H9 (cell line): Measurements from ENCODE around the gene LDB2. TPM values are rescaled to one million over a fixed set of nuclear protein-coding genes. Genes with fewer than 3 reads are reported as not detected.
A peak's percentile ranks its signal among the peaks of the same experiment; 100 is the strongest.

Experiments used
- DNase-seq: peaks from one replicate; pipeline ENCODE4 v3.0.0-alpha.2; 2017
- H2AFZ ChIP-seq: one replicate; pipeline ENCODE4 v1.6.1; 2013; ENCODE audit warnings: mild to moderate bottlenecking, low read length, control low read depth, moderate library complexity
- H2AK5ac ChIP-seq: 2 replicates; pipeline ENCODE4 v1.6.1; 2013; ENCODE audit warnings: low read length, control low read depth, mixed read lengths; ENCODE audit not compliant: insufficient read length
- H2BK120ac ChIP-seq: one replicate; pipeline ENCODE4 v1.6.1; 2013; ENCODE audit warnings: low read depth, mild to moderate bottlenecking, low read length, control low read depth, inconsistent platforms; ENCODE audit not compliant: poor library complexity, severe bottlenecking
- H2BK12ac ChIP-seq: 2 replicates; pipeline ENCODE4 v1.6.1; 2013; ENCODE audit warnings: low read length, control low read depth, mixed read lengths, low read depth; ENCODE audit not compliant: insufficient read length
- H2BK15ac ChIP-seq: 2 replicates; pipeline ENCODE4 v1.6.1; 2013; ENCODE audit warnings: low read depth, low read length, control low read depth
- H2BK20ac ChIP-seq: one replicate; pipeline ENCODE4 v1.6.1; 2013; ENCODE audit warnings: low read depth, mild to moderate bottlenecking, low read length, control low read depth, inconsistent platforms; ENCODE audit not compliant: poor library complexity, severe bottlenecking
- H2BK5ac ChIP-seq: 2 replicates; pipeline ENCODE4 v1.6.1; 2013; ENCODE audit warnings: low read length, control low read depth, mixed read lengths; ENCODE audit not compliant: insufficient read length
- H3K14ac ChIP-seq: 2 replicates; pipeline ENCODE4 v1.6.1; 2013; ENCODE audit warnings: low read length, control low read depth; ENCODE audit not compliant: insufficient read depth
- H3K18ac ChIP-seq: 2 replicates; pipeline ENCODE4 v1.6.1; 2013; ENCODE audit warnings: low read depth, mild to moderate bottlenecking, mixed read lengths, low read length, control low read depth; ENCODE audit not compliant: insufficient read length
- H3K23ac ChIP-seq: 2 replicates; pipeline ENCODE4 v1.6.1; 2013; ENCODE audit warnings: low read length, control low read depth, mixed read lengths, low read depth; ENCODE audit not compliant: insufficient read length
- H3K23me2 ChIP-seq: 2 replicates; pipeline ENCODE4 v1.6.1; 2013; ENCODE audit warnings: low read depth, mild to moderate bottlenecking, mixed read lengths, low read length, control low read depth; ENCODE audit not compliant: insufficient read length, poor library complexity, severe bottlenecking
- H3K27ac ChIP-seq: 2 replicates; pipeline ENCODE4 v1.5.1; 2013; ENCODE audit warnings: low read length, control low read depth, mixed read lengths, low read depth; ENCODE audit not compliant: insufficient read length
- H3K27me3 ChIP-seq: 2 replicates; pipeline ENCODE4 v1.6.1; 2013; ENCODE audit warnings: low read length, control low read depth, inconsistent platforms; ENCODE audit not compliant: insufficient read depth
- H3K4ac ChIP-seq: 2 replicates; pipeline ENCODE4 v1.6.1; 2013; ENCODE audit warnings: low read depth, mild to moderate bottlenecking, control low read depth, inconsistent platforms, low read length, moderate library complexity
- H3K4me1 ChIP-seq: 2 replicates; pipeline ENCODE4 v1.6.1; 2013; ENCODE audit warnings: low read length, control low read depth, inconsistent platforms; ENCODE audit not compliant: insufficient read depth
- H3K4me2 ChIP-seq: 2 replicates; pipeline ENCODE4 v1.6.1; 2013; ENCODE audit warnings: low read length, control low read depth, mixed read lengths; ENCODE audit not compliant: insufficient read length, insufficient read depth
- H3K56ac ChIP-seq: 2 replicates; pipeline ENCODE4 v1.6.1; 2013; ENCODE audit warnings: low read depth, mild to moderate bottlenecking, mixed read lengths, low read length, control low read depth; ENCODE audit not compliant: insufficient read length
- H3K79me1 ChIP-seq: 2 replicates; pipeline ENCODE4 v1.6.1; 2013; ENCODE audit warnings: low read depth, mild to moderate bottlenecking, moderate library complexity, low read length, control low read depth, inconsistent platforms; ENCODE audit not compliant: insufficient read depth, poor library complexity, severe bottlenecking
- H3K79me2 ChIP-seq: 2 replicates; pipeline ENCODE4 v1.6.1; 2013; ENCODE audit warnings: low read length, control low read depth, inconsistent platforms; ENCODE audit not compliant: insufficient read depth
- H3K9ac ChIP-seq: 2 replicates; pipeline ENCODE4 v1.6.1; 2013; ENCODE audit warnings: low read length, control low read depth, mixed read lengths; ENCODE audit not compliant: insufficient read length; ENCODE audit errors: extremely low read depth
- H3K9me3 ChIP-seq: one replicate; pipeline ENCODE4 v1.6.1; 2013; ENCODE audit warnings: low read depth, low read length, inconsistent platforms; ENCODE audit not compliant: control insufficient read depth
- H3T11ph ChIP-seq: one replicate; pipeline ENCODE4 v1.6.1; 2013; ENCODE audit warnings: mild to moderate bottlenecking, low read length, control low read depth, inconsistent platforms
- H4K20me1 ChIP-seq: one replicate; pipeline ENCODE4 v1.6.1; 2013; ENCODE audit not compliant: control insufficient read depth, insufficient read length, insufficient read depth
- H4K5ac ChIP-seq: 2 replicates; pipeline ENCODE4 v1.6.1; 2013; ENCODE audit warnings: low read depth, mild to moderate bottlenecking, mixed read lengths, low read length, control low read depth; ENCODE audit not compliant: insufficient read length
- H4K8ac ChIP-seq: replicated peaks from 2 replicates; pipeline ENCODE4 v1.6.1; 2013; ENCODE audit warnings: low read length, control low read depth, mixed read lengths, low read depth; ENCODE audit not compliant: insufficient read length
- H4K91ac ChIP-seq: 2 replicates; pipeline ENCODE4 v1.6.1; 2013; ENCODE audit warnings: low read depth, mild to moderate bottlenecking, moderate library complexity, mixed read lengths, low read length, control low read depth; ENCODE audit not compliant: insufficient read length
- H3K27ac Mint-ChIP-seq, 3 experiments: 2 replicates in 2 of 3; 3 replicates in 1 of 3; pipeline ENCODE4 v1.8.0; 2020 to 2021; ENCODE audit warnings: mixed read lengths in 3 of 3, mild to moderate bottlenecking in 1 of 3, moderate library complexity in 1 of 3
- H3K27me3 Mint-ChIP-seq: 2 replicates; pipeline ENCODE4 v1.8.0; 2021; ENCODE audit warnings: low read depth, mild to moderate bottlenecking, moderate library complexity, mixed read lengths
- H3K36me3 Mint-ChIP-seq, 3 experiments: 2 replicates in 2 of 3; 3 replicates in 1 of 3; pipeline ENCODE4 v1.8.0; 2020 to 2021; ENCODE audit warnings: low read depth in 3 of 3, mixed read lengths in 3 of 3; ENCODE audit not compliant: insufficient read depth in 1 of 3
- H3K4me1 Mint-ChIP-seq, 2 experiments: 2 replicates each; pipeline ENCODE4 v1.8.0; 2020; ENCODE audit warnings: mixed read lengths in 2 of 2
- H3K4me3 Mint-ChIP-seq, 2 experiments: 2 replicates in 1 of 2; 3 replicates in 1 of 2; pipeline ENCODE4 v1.8.0; 2020 to 2021; ENCODE audit warnings: mild to moderate bottlenecking in 2 of 2, mixed read lengths in 2 of 2, moderate library complexity in 1 of 2
- H3K9me3 Mint-ChIP-seq, 2 experiments: 2 replicates in 1 of 2; 3 replicates in 1 of 2; pipeline ENCODE4 v1.8.0; 2020; ENCODE audit warnings: mild to moderate bottlenecking in 2 of 2, mixed read lengths in 2 of 2, moderate library complexity in 1 of 2
- WGBS: extraction: QIAGEN DNeasy Blood & Tissue Kit; methylation state at CpG from one replicate; pipeline ENCODE4 v1.1.7; 2013; ENCODE audit warnings: missing lambda C conversion rate, low lambda C conversion rate, mixed read lengths; ENCODE audit not compliant: insufficient read length; ENCODE audit errors: extremely low coverage; 5-methylcytosine and 5-hydroxymethylcytosine counted together
- long read RNA-seq: library from polyadenylated mRNA; unstranded; transcript quantifications from one replicate; pipeline ENCODE4 v2.0.0, GENCODE V29; 2020
- total RNA-seq: library from RNA; stranded (reverse); gene quantifications from 2 replicates; pipeline ENCODE4 v1.2.1, GENCODE V29; 2021
- TF ChIP-seq, protein P1 (sequence below): fragments of 200-600 bp; sonication (generic); conservative IDR thresholded peaks from 3 replicates; pipeline ENCODE4 v1.8.0; 2021; ENCODE audit warnings: antibody characterized with exemption, mild to moderate bottlenecking

Gene LDB2
- total RNA-seq: 22.5 and 25.8 TPM in 2 replicates
- long read RNA-seq, transcript LDB2-216 (8 exons, 2,295 nt): minor isoform, 21 of 146 reads
- long read RNA-seq, transcript LDB2-202 (9 exons, 2,476 nt): minor isoform, 10 of 146 reads
- long read RNA-seq, transcript LDB2-201 (8 exons, 2,548 nt): major isoform, 45 of 146 reads
- long read RNA-seq, partial matches to known transcripts: 6 of 146 reads
- long read RNA-seq, other reads (novel, unspliced or antisense): 61 of 146 reads

DNA sequence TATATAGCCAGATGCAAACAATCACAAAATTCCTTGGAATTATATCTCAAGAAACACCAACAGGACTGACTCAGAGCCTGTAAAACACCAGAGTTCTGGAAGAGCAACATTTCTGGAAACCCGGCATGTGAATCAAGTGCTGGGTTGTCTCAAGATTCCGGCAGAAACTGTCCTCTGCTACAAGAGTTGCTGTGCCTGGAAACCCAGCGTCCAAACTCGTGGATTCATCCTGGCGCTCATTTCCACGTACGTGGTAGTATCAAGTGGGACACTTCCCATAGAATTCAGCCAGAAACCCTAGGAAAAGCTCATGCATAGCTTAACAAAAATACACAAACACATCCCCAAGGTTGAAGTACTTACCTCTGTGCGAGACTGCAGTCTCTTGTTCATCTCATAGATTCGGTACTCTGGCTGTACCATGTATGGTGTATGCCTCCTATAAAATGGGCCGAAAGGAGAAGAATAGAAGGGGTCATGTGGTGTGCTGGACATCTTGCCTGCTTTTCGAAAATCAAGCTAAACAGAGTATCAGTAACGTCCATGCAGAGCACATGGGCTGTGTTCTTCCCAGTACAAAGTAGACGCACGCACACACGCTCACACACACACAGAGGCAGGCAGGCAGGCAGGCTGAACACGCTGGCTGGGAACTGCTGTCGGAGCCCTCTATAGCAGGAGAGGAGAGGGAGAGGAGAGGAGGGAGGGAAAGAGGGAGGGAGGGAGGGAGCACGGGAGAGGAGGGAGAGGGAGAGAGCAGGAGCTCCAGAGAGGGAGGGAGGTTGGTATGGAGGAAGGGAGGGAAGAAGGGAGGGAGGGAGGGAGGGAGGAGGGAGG is at the start of gene LDB2:
LDB2 (minus strand) TSS at position 655 of the 837 bp plus-strand sequence.
- no peak within 1 kb of the TSS for H2BK12ac ChIP-seq
- no peak within 1 kb of the TSS for H2BK20ac ChIP-seq
- H2AK5ac ChIP-seq: no peak within 1 kb of the TSS
- no peak within 1 kb of the TSS for H3K56ac ChIP-seq
- no peak within 1 kb of the TSS for H2BK15ac ChIP-seq
- H4K5ac ChIP-seq: no peak within 1 kb of the TSS
- H3K79me2 ChIP-seq: peaks cover 12% of the 10 kb centered on the region; the same call in 1 of the 2 replicates
- no peaks in the 10 kb centered on the region for H4K20me1 ChIP-seq
- H3K18ac ChIP-seq: peak within 1 kb of the TSS; percentile 61
- WGBS: no CpG with 5 or more reads among the region's 18 CpGs
- H3K79me1 ChIP-seq: no peaks in the 10 kb centered on the region
- no peak within 1 kb of the TSS for H4K8ac ChIP-seq
- no peaks in the 10 kb centered on the region for H3K27me3 ChIP-seq
- no peaks in the 10 kb centered on the region; a peak in 1 of 7 replicates for H3K36me3 Mint-ChIP-seq
- peak within 1 kb of the TSS; percentile 93 to 95 (median 93) for H3K27ac Mint-ChIP-seq
- DNase-seq: peak; percentile 90
- H3K9me3 ChIP-seq: no peaks in the 10 kb centered on the region
- H3K23ac ChIP-seq: no peak within 1 kb of the TSS
- H3K9ac ChIP-seq: peak within 1 kb of the TSS; percentile 78
- H3K23me2 ChIP-seq: peaks cover 11% of the 10 kb centered on the region
- H3K9me3 Mint-ChIP-seq: no peaks in the 10 kb centered on the region
- H3T11ph ChIP-seq: no peak within 1 kb of the TSS
- peak within 1 kb of the TSS; percentile 83 to 98 for H3K4me3 Mint-ChIP-seq
- H2AFZ ChIP-seq: no peak within 1 kb of the TSS
- TF ChIP-seq, protein P1, sequence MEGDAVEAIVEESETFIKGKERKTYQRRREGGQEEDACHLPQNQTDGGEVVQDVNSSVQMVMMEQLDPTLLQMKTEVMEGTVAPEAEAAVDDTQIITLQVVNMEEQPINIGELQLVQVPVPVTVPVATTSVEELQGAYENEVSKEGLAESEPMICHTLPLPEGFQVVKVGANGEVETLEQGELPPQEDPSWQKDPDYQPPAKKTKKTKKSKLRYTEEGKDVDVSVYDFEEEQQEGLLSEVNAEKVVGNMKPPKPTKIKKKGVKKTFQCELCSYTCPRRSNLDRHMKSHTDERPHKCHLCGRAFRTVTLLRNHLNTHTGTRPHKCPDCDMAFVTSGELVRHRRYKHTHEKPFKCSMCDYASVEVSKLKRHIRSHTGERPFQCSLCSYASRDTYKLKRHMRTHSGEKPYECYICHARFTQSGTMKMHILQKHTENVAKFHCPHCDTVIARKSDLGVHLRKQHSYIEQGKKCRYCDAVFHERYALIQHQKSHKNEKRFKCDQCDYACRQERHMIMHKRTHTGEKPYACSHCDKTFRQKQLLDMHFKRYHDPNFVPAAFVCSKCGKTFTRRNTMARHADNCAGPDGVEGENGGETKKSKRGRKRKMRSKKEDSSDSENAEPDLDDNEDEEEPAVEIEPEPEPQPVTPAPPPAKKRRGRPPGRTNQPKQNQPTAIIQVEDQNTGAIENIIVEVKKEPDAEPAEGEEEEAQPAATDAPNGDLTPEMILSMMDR: no peak
- H4K91ac ChIP-seq: no peak within 1 kb of the TSS
- no peaks in the 10 kb centered on the region for H3K27me3 Mint-ChIP-seq
- no peak within 1 kb of the TSS for H3K14ac ChIP-seq
- H3K4me1 Mint-ChIP-seq: peaks cover 73 to 77% of the 10 kb centered on the region in 2 experiments
- H3K4me1 ChIP-seq: peaks cover 8% of the 10 kb centered on the region; the same call in 1 of the 2 replicates
- H3K4me2 ChIP-seq: peak within 1 kb of the TSS; percentile 93
- no peak within 1 kb of the TSS for H2BK120ac ChIP-seq
- no peak within 1 kb of the TSS for H3K4ac ChIP-seq
- no peak within 1 kb of the TSS for H3K27ac ChIP-seq
- H2BK5ac ChIP-seq: no peak within 1 kb of the TSS
